ENCODE results near the gene NEK1. TPM values are rescaled to one million over a fixed set of nuclear protein-coding genes. Genes with fewer than 3 reads are reported as not detected.
"Not testable (repeated sequence)": the region's sequence is repeated elsewhere in the genome, so short reads cannot be mapped to it uniquely, and the experiment has no call there.

Gene NEK1
- total RNA-seq, 1 experiment from 2014 or later = 8.7 TPM

DNA sequence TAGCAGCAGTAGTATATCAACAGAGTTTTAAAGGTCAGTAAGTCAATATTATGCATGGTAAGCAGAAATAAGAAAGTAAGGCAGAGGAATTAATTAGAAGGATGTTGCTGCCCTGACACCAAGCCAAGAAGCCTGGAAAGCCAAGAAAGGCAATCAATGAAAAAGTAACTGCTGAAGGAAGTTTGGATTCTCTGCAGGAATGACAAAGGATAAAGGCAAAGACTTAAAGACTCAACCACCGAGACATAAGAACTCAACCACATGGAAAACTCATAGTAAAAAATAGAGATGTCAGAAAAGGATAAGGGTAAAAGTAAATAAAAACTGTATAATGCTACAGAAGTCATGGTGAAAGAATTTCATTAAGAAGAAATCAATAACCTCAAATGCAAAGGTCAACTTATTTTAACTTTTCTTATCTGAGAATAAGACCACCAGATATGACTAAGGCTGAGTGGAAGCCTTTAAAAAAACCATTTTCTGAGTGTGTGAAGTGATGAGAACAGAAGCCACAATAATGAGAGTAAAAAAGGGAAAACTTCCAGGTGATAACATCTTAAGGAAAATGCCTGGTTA lies 55.2 kb downstream of the NEK1 start:
- no peak overlapping the region for H3K27ac Mint-ChIP-seq (ENCODE audit: unreplicated experiment)
- no peaks in the 10 kb centered on the region for H3K4me1 Mint-ChIP-seq (ENCODE audit: low read depth, unreplicated experiment)
- no peaks in the 10 kb centered on the region for H3K9me3 Mint-ChIP-seq (ENCODE audit: unreplicated experiment)
- no peak overlapping the region for H3K4me3 Mint-ChIP-seq (ENCODE audit: unreplicated experiment)
- no peaks in the 10 kb centered on the region for H3K36me3 Mint-ChIP-seq (ENCODE audit: insufficient read depth, unreplicated experiment)
- ChIA-PET CTCF (no interaction called here), POLR2A (no interaction called here)
- no peak for DNase-seq
- H3K27me3 ChIP-seq (replicated peaks; ENCODE audit: control insufficient read depth, insufficient read depth, low read length) = no peaks in the 10 kb centered on the region
- TF ChIP-seq, protein P1, sequence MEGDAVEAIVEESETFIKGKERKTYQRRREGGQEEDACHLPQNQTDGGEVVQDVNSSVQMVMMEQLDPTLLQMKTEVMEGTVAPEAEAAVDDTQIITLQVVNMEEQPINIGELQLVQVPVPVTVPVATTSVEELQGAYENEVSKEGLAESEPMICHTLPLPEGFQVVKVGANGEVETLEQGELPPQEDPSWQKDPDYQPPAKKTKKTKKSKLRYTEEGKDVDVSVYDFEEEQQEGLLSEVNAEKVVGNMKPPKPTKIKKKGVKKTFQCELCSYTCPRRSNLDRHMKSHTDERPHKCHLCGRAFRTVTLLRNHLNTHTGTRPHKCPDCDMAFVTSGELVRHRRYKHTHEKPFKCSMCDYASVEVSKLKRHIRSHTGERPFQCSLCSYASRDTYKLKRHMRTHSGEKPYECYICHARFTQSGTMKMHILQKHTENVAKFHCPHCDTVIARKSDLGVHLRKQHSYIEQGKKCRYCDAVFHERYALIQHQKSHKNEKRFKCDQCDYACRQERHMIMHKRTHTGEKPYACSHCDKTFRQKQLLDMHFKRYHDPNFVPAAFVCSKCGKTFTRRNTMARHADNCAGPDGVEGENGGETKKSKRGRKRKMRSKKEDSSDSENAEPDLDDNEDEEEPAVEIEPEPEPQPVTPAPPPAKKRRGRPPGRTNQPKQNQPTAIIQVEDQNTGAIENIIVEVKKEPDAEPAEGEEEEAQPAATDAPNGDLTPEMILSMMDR (IDR thresholded peaks at IDR 0.05; ENCODE audit: insufficient read depth in 1 of 2, low read depth in 1 of 2, low read length in 1 of 2, severe bottlenecking in 1 of 2, unreplicated experiment in 1 of 2) = no peak
- H3K4me1 ChIP-seq = no peaks in the 10 kb centered on the region
- no peaks in the 10 kb centered on the region for H3K27me3 Mint-ChIP-seq (ENCODE audit: insufficient read depth, unreplicated experiment)
- H3K4me3 ChIP-seq (ENCODE audit: low read depth, low read length) = no peak overlapping the region
- intact Hi-C loops (cut with micrococcal nuclease; ENCODE audit: unreplicated experiment) = no loop called here
- BruUV-seq (replicated peaks) = no TSS peak
- H3K36me3 ChIP-seq (ENCODE audit: control insufficient read depth, insufficient read depth, low read length) = no peaks in the 10 kb centered on the region
- H3K9me3 ChIP-seq = no peaks in the 10 kb centered on the region

DNA sequence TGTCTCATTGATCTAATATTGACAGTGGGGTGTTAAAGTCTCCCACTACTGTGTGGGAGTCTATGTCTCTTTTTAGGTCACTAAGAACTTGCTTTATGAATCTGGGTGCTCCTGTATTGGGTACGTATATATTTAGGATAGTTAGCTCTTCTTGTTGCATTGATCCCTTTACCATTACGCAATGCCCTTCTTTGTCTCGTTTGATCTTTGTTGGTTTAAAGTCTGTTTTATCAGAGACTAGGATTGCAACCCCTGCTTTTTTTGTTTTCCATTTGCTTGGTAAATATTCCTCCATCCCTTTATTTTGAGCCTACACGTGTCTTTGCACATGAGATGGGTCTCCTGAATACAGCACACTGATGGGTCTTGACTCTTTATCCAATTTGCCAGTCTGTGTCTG lies 65.8 kb downstream of the NEK1 start:
- peaks cover 41% of the 10 kb centered on the region for H3K9me3 Mint-ChIP-seq (ENCODE audit: unreplicated experiment)
- H3K4me1 Mint-ChIP-seq (ENCODE audit: low read depth, unreplicated experiment); H3K36me3 ChIP-seq (ENCODE audit: control insufficient read depth, insufficient read depth, low read length); BruUV-seq (replicated peaks); H3K9me3 ChIP-seq; H3K27ac Mint-ChIP-seq (ENCODE audit: unreplicated experiment); H3K27me3 ChIP-seq (replicated peaks; ENCODE audit: control insufficient read depth, insufficient read depth, low read length); H3K4me3 Mint-ChIP-seq (ENCODE audit: unreplicated experiment); H3K27me3 Mint-ChIP-seq (ENCODE audit: insufficient read depth, unreplicated experiment); CTCF ChIA-PET; intact Hi-C loops (cut with micrococcal nuclease; ENCODE audit: unreplicated experiment); H3K4me3 ChIP-seq (ENCODE audit: low read depth, low read length); H3K36me3 Mint-ChIP-seq (ENCODE audit: insufficient read depth, unreplicated experiment); DNase-seq; POLR2A ChIA-PET; H3K4me1 ChIP-seq: not testable (repeated sequence)

DNA sequence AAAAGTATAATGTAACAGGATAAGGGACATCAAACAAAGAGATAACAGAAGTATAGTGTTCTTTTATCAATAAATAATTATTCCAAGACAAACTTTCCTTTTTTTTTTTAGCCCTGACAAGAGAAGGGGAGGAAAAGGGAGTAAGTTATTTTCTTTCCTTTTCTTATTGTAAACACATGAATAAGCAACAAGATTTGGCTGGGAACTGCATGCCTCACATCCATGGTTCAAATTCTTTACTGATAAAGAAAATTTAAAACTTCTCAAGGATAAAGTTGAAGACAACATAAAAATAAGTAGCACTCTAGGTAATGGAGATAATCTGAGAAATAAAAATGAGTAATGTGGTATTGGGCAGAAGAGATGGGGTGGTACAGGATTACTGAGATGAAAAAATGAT lies 71.6 kb downstream of the NEK1 start:
- Mint-ChIP-seq H3K27ac (ENCODE audit: unreplicated experiment) (no peak overlapping the region), H3K4me3 (ENCODE audit: unreplicated experiment) (no peak overlapping the region), H3K4me1 (ENCODE audit: low read depth, unreplicated experiment) (no peaks in the 10 kb centered on the region), H3K9me3 (ENCODE audit: unreplicated experiment) (peaks cover 18% of the 10 kb centered on the region), H3K36me3 (ENCODE audit: insufficient read depth, unreplicated experiment) (no peaks in the 10 kb centered on the region), H3K27me3 (ENCODE audit: insufficient read depth, unreplicated experiment) (no peaks in the 10 kb centered on the region)
- no peaks in the 10 kb centered on the region for H3K36me3 ChIP-seq (ENCODE audit: control insufficient read depth, insufficient read depth, low read length)
- intact Hi-C loops (cut with micrococcal nuclease; ENCODE audit: unreplicated experiment) = no loop called here
- CTCF ChIA-PET = no interaction called here
- TF ChIP-seq, protein P1 (IDR thresholded peaks at IDR 0.05; ENCODE audit: insufficient read depth in 1 of 2, low read depth in 1 of 2, low read length in 1 of 2, severe bottlenecking in 1 of 2, unreplicated experiment in 1 of 2) = no peak
- peaks cover 4% of the 10 kb centered on the region; the same call in 1 of the 2 replicates for H3K9me3 ChIP-seq
- H3K27me3 ChIP-seq (replicated peaks; ENCODE audit: control insufficient read depth, insufficient read depth, low read length) = no peaks in the 10 kb centered on the region
- no peak overlapping the region for H3K4me3 ChIP-seq (ENCODE audit: low read depth, low read length)
- no peaks in the 10 kb centered on the region for H3K4me1 ChIP-seq
- POLR2A ChIA-PET = no interaction called here
- no peak for DNase-seq
- no TSS peak for BruUV-seq (replicated peaks)

DNA sequence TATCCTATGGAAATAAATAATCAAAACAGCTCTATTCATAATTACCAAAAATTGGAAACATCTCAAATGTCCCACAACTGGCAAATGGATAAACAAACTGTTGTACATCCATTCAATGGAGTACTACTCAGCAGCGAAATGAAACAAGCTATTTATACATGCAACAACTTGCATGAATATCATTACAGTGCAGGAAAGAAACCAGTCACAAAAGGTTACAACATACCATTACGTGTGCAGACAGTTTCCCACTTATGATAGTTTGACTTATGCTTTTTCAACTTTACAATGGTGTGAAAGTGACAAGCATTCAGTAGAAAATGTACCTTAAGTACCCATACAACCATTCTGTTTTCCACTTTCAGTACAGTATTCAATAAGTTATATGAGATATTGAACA lies 82.3 kb downstream of the NEK1 start:
- Mint-ChIP-seq H3K27me3 (ENCODE audit: insufficient read depth, unreplicated experiment) (no peaks in the 10 kb centered on the region), H3K27ac (ENCODE audit: unreplicated experiment) (no peak overlapping the region), H3K9me3 (ENCODE audit: unreplicated experiment) (no peaks in the 10 kb centered on the region), H3K4me1 (ENCODE audit: low read depth, unreplicated experiment) (no peaks in the 10 kb centered on the region), H3K4me3 (ENCODE audit: unreplicated experiment) (no peak overlapping the region), H3K36me3 (ENCODE audit: insufficient read depth, unreplicated experiment) (peaks cover 1% of the 10 kb centered on the region)
- no peaks in the 10 kb centered on the region for H3K36me3 ChIP-seq (ENCODE audit: control insufficient read depth, insufficient read depth, low read length)
- TF ChIP-seq, protein P1 (IDR thresholded peaks at IDR 0.05; ENCODE audit: insufficient read depth in 1 of 2, low read depth in 1 of 2, low read length in 1 of 2, severe bottlenecking in 1 of 2, unreplicated experiment in 1 of 2) = no peak
- POLR2A ChIA-PET = no interaction called here
- no peak overlapping the region for H3K4me3 ChIP-seq (ENCODE audit: low read depth, low read length)
- no peak for DNase-seq
- no peaks in the 10 kb centered on the region for H3K4me1 ChIP-seq
- intact Hi-C loops (cut with micrococcal nuclease; ENCODE audit: unreplicated experiment) = no loop called here
- no TSS peak for BruUV-seq (replicated peaks)
- H3K9me3 ChIP-seq = no peaks in the 10 kb centered on the region
- CTCF ChIA-PET = no interaction called here
- H3K27me3 ChIP-seq (replicated peaks; ENCODE audit: control insufficient read depth, insufficient read depth, low read length) = no peaks in the 10 kb centered on the region
